Measurements from ENCODE around the gene FAM111B. TPM values are rescaled to one million over a fixed set of nuclear protein-coding genes. Genes with fewer than 3 reads are reported as not detected.

FAM111B gene
- total RNA-seq, 1 experiment from 2014 or later = 10.7 TPM

GRCh38 chr11:59137190-59137589 lies 30.2 kb downstream of the FAM111B start:
- Histone ChIP-seq H3K27ac (ENCODE audit: low read depth, low read length) (no peak overlapping the region), H2AFZ (ENCODE audit: low read depth, low read length, poor library complexity, severe bottlenecking) (no peak overlapping the region), H3K4me3 (replicated peaks in 1 of 2; ENCODE audit: low read depth in 1 of 2, low read length in 2 of 2) (no peak overlapping the region), H3K79me2 (ENCODE audit: insufficient read depth, low read length) (no peaks in the 10 kb centered on the region), H3K4me1 (ENCODE audit: control insufficient read depth in 1 of 2, insufficient read depth in 2 of 2, low read length in 2 of 2) (peaks cover 0 to 10% of the 10 kb centered on the region in 2 experiments; a peak in 3 of 4 replicates), H3K4me2 (ENCODE audit: low read length) (no peak overlapping the region), H3K36me3 (ENCODE audit: control insufficient read depth in 1 of 2, insufficient read depth in 2 of 2, low read length in 2 of 2) (0 out of 4 replicates have a peak, but pooled peaks cover 0 to 6% of the 10 kb centered on the region in 2 experiments), H3K9ac (ENCODE audit: low read length) (no peak overlapping the region), H3K9me2 (ENCODE audit: insufficient read depth) (no peaks in the 10 kb centered on the region), H3K9me3 (ENCODE audit: control insufficient read depth in 1 of 2, insufficient read depth in 1 of 2, low read depth in 1 of 2, low read length in 2 of 2) (peaks cover 0 to 4% of the 10 kb centered on the region in 2 experiments; a peak in 1 of 4 replicates), H3K27me3 (ENCODE audit: insufficient read depth, low read length) (no peaks in the 10 kb centered on the region), H4K20me1 (ENCODE audit: insufficient read depth) (no peaks in the 10 kb centered on the region)
- ATAC-seq (no peak), DNase-seq (ENCODE audit: low read depth, low spot score) (no peak)
- CTCF ChIA-PET = no interaction called here
- RAD21 ChIA-PET (ENCODE audit: low non-redundant PET in 1 of 2, low total read pairs in 2 of 2, uncharacterized antibody in 2 of 2, unreplicated experiment in 2 of 2) = no interaction called here
- intact Hi-C loops (cut with micrococcal nuclease) = loop anchor here (2.0 to 5.0 kb wide), 3 partner anchors 85 to 350 kb away; no protein-coding TSS in a partner anchor
- POLR2A ChIA-PET = no interaction called here
- TF ChIP-seq RAD21 (IDR thresholded peaks at IDR 0.05; ENCODE audit: low read depth) (no peak), ZBTB33 (IDR thresholded peaks at IDR 0.05; ENCODE audit: extremely low read depth, insufficient replicate concordance, low read length) (no peak), SIN3A (IDR thresholded peaks at IDR 0.05; ENCODE audit: low read depth) (no peak)
- BruUV-seq (replicated peaks) = no TSS peak

GRCh38 chr11:59138643-59139042 lies 31.6 kb downstream of the FAM111B start:
- no peak overlapping the region for H2AFZ ChIP-seq (ENCODE audit: low read depth, low read length, poor library complexity, severe bottlenecking)
- ChIA-PET CTCF (no interaction called here), RAD21 (ENCODE audit: low non-redundant PET in 1 of 2, low total read pairs in 2 of 2, uncharacterized antibody in 2 of 2, unreplicated experiment in 2 of 2) (no interaction called here), POLR2A (no interaction called here)
- no peak overlapping the region for H3K4me2 ChIP-seq (ENCODE audit: low read length)
- no peak overlapping the region for H3K27ac ChIP-seq (ENCODE audit: low read depth, low read length)
- H3K36me3 ChIP-seq (ENCODE audit: control insufficient read depth in 1 of 2, insufficient read depth in 2 of 2, low read length in 2 of 2) = no peaks in the 10 kb centered on the region
- H3K9ac ChIP-seq (ENCODE audit: low read length) = no peak overlapping the region
- intact Hi-C loops (cut with micrococcal nuclease) = loop anchor here (5.0 kb wide), 2 partner anchors 86 to 351 kb away; no protein-coding TSS in a partner anchor
- H4K20me1 ChIP-seq (ENCODE audit: insufficient read depth) = no peaks in the 10 kb centered on the region
- TF ChIP-seq SIN3A (IDR thresholded peaks at IDR 0.05; ENCODE audit: low read depth) = no peak
- no peak for TF ChIP-seq SP1 (IDR thresholded peaks at IDR 0.05; ENCODE audit: low read depth)
- no peak for TF ChIP-seq POLR2AphosphoS5 (IDR thresholded peaks at IDR 0.05; ENCODE audit: low read depth, low read length)
- TF ChIP-seq ATF3 (IDR thresholded peaks at IDR 0.05) = no peak
- TF ChIP-seq POLR2A (IDR thresholded peaks at IDR 0.05; ENCODE audit: borderline replicate concordance, extremely low read depth, insufficient read depth, insufficient read length) = no peak
- no peaks in the 10 kb centered on the region for H3K9me2 ChIP-seq (ENCODE audit: insufficient read depth)
- no peak overlapping the region for H3K4me3 ChIP-seq (replicated peaks in 1 of 2; ENCODE audit: low read depth in 1 of 2, low read length in 2 of 2)
- ATAC-seq (no peak), DNase-seq (ENCODE audit: low read depth, low spot score) (no peak)
- no peaks in the 10 kb centered on the region for H3K27me3 ChIP-seq (ENCODE audit: insufficient read depth, low read length)
- no peaks in the 10 kb centered on the region for H3K9me3 ChIP-seq (ENCODE audit: control insufficient read depth in 1 of 2, insufficient read depth in 1 of 2, low read depth in 1 of 2, low read length in 2 of 2)
- peaks cover 0 to 20% of the 10 kb centered on the region in 2 experiments; a peak in 3 of 4 replicates for H3K4me1 ChIP-seq (ENCODE audit: control insufficient read depth in 1 of 2, insufficient read depth in 2 of 2, low read length in 2 of 2)
- H3K79me2 ChIP-seq (ENCODE audit: insufficient read depth, low read length) = no peaks in the 10 kb centered on the region
- no TSS peak for BruUV-seq (replicated peaks)

Data from HCT116 (cell line).